ENCODE measurements around the gene AGPAT3. TPM values are rescaled to one million over a fixed set of nuclear protein-coding genes. Genes with fewer than 3 reads are reported as not detected.

The AGPAT3 gene
- total and polyA plus RNA-seq, 10 of the 15 experiments (the other 5 are each of a cell fraction or from before 2014, with no cell fraction given) = 1.2 to 110 (median 30.8) TPM

GRCh38 chr21:43846430-43846829 is 18.6 kb upstream of the AGPAT3 start:
- H4K20me1 ChIP-seq (ENCODE audit: control insufficient read depth, insufficient read depth) = no peaks in the 10 kb centered on the region
- in situ Hi-C loops (cut with MboI) = no loop called here
- 0 out of 2 replicates have a peak, but pooled peaks cover 4% of the 10 kb centered on the region for H3K4me1 ChIP-seq (ENCODE audit: control insufficient read depth, insufficient read depth, low read length)
- no peak overlapping the region for H3K4me3 ChIP-seq
- no peak overlapping the region for H3K4me2 ChIP-seq (ENCODE audit: control insufficient read depth, insufficient read depth)
- RAD21 ChIA-PET (ENCODE audit: unreplicated experiment) = no interaction called here
- no peak overlapping the region for H3K9ac ChIP-seq (ENCODE audit: control insufficient read depth, insufficient read depth, low read length)
- intact Hi-C loops (cut with micrococcal nuclease; ENCODE audit: unreplicated experiment) = no loop called here
- POLR2A ChIA-PET = interaction anchor here (0.7 to 1.1 kb wide), 3 partner anchors 17 to 55 kb away, joined by 3 to 5 read pairs (median 3); no protein-coding TSS in a partner anchor
- ATAC-seq (no peak), FAIRE-seq (no peak), DNase-seq (ENCODE audit: low read depth, low spot score) (no peak)
- peaks cover 6% of the 10 kb centered on the region; the same call in 2 of the 3 replicates for H3K9me3 ChIP-seq (replicated peaks; ENCODE audit: control insufficient read depth, insufficient read depth, low read length)
- no peak overlapping the region for H2AFZ ChIP-seq (ENCODE audit: control insufficient read depth, low read depth, low read length)
- no peaks in the 10 kb centered on the region for H3K79me2 ChIP-seq (ENCODE audit: control insufficient read depth, insufficient read depth, low read length)
- SMC1A ChIA-PET (ENCODE audit: uncharacterized antibody, unreplicated experiment) = interaction anchor here (1.1 kb wide), 1 partner anchor 42 kb away, joined by 3 read pairs; no protein-coding TSS in a partner anchor
- no TSS peak for BruUV-seq (replicated peaks)
- H3K27ac ChIP-seq (ENCODE audit: control insufficient read depth, insufficient read depth) = no peak overlapping the region
- no peaks in the 10 kb centered on the region for H3K36me3 ChIP-seq (ENCODE audit: control insufficient read depth in 2 of 2, insufficient read depth in 2 of 2, low read length in 1 of 2)
- no peak for TF ChIP-seq CREM (IDR thresholded peaks at IDR 0.05; ENCODE audit: low read depth)
- no peak for TF ChIP-seq YBX1 (IDR thresholded peaks at IDR 0.05)
- TF ChIP-seq SP1 (IDR thresholded peaks at IDR 0.05; ENCODE audit: low read depth, low read length) = no peak
- TF ChIP-seq SUZ12 (IDR thresholded peaks at IDR 0.05; ENCODE audit: unreplicated experiment) = no peak
- no peak for TF ChIP-seq RCOR1 (conservative IDR thresholded peaks at IDR 0.05; ENCODE audit: low read depth, low read length)
- no peak for TF ChIP-seq MEF2A (IDR thresholded peaks at IDR 0.05; ENCODE audit: insufficient read depth, low read depth, low read length)
- TF ChIP-seq ATF3 (IDR thresholded peaks at IDR 0.05; ENCODE audit: borderline replicate concordance, extremely low read depth, low read depth, low read length) = no peak
- no peak for TF ChIP-seq SUPT20H (IDR thresholded peaks at IDR 0.05; ENCODE audit: borderline replicate concordance, control insufficient read depth, low read depth, low read length)
- no peak for TF ChIP-seq MTA2 (IDR thresholded peaks at IDR 0.05; ENCODE audit: low read depth)
- TF ChIP-seq ZZZ3 (IDR thresholded peaks at IDR 0.05; ENCODE audit: control insufficient read depth, insufficient read length, low read depth) = no peak
- TF ChIP-seq ZBED1 (IDR thresholded peaks at IDR 0.05; ENCODE audit: borderline replicate concordance) = no peak
- no peak for TF ChIP-seq KDM1A (IDR thresholded peaks at IDR 0.05; ENCODE audit: borderline replicate concordance)
- no peak for TF ChIP-seq BCL11A (IDR thresholded peaks at IDR 0.05; ENCODE audit: low read depth, low read length)
- no peak for TF ChIP-seq NR2C2 (IDR thresholded peaks at IDR 0.05; ENCODE audit: borderline replicate concordance, control insufficient read depth, insufficient read length, low read depth)
- no peak for TF ChIP-seq CTCF (IDR thresholded peaks at IDR 0.05 in 2 of 3, conservative IDR thresholded peaks at IDR 0.05 in 1 of 3; ENCODE audit: control insufficient read depth in 2 of 3, extremely low read depth in 1 of 3, insufficient read depth in 1 of 3, low read depth in 3 of 3, low read length in 3 of 3)
- TF ChIP-seq BCL3 (IDR thresholded peaks at IDR 0.05; ENCODE audit: borderline replicate concordance, insufficient read depth, low read depth, low read length, poor library complexity, severe bottlenecking) = no peak
- no peak for TF ChIP-seq SMAD1 (IDR thresholded peaks at IDR 0.05; ENCODE audit: low read depth, partially characterized antibody)
- 45% methylated on average over 6 of the region's 6 CpGs for WGBS (ENCODE audit: insufficient coverage, insufficient replicate concordance, low lambda C conversion rate, missing lambda C conversion rate)
- no peaks in the 10 kb centered on the region for H3K27me3 ChIP-seq (replicated peaks in 1 of 2; ENCODE audit: control insufficient read depth in 2 of 2, insufficient read depth in 2 of 2, low read length in 1 of 2)
- CTCF ChIA-PET = no interaction called here
